HG02678 (cell line): ENCODE measurements around the gene PPM1N.

Experiments
- ATAC-seq: cut with Tn5 transposase; IDR thresholded peaks from one replicate; pipeline ENCODE4 v1.9.1; 2021; ENCODE audit warnings: mild to moderate bottlenecking, moderate library complexity; ENCODE audit not compliant: unreplicated experiment

PPM1N gene

GRCh38 chr19:45469945-45470761, 28.1 kb upstream of the PPM1N start:
- ATAC-seq: no peak

DNA sequence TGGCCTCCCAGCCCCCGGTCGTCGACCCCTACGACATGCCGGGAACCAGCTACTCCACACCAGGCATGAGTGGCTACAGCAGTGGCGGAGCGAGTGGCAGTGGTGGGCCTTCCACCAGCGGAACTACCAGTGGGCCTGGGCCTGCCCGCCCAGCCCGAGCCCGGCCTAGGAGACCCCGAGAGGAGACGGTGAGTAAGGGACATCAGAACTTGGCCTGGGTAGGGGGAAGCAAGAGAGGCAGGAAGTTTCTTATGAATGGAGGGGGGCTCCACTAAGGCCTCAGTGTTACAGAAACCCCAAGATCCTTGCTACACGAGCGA, 27.5 kb upstream of the PPM1N start:
- no peak for ATAC-seq

- ATAC-seq: no peak
Observed at GRCh38 chr19:45471111-45471930, 26.9 kb upstream of the PPM1N start.

- ATAC-seq: no peak
Observed at GRCh38 chr19:45471931-45472562, 26.2 kb upstream of the PPM1N start.

DNA sequence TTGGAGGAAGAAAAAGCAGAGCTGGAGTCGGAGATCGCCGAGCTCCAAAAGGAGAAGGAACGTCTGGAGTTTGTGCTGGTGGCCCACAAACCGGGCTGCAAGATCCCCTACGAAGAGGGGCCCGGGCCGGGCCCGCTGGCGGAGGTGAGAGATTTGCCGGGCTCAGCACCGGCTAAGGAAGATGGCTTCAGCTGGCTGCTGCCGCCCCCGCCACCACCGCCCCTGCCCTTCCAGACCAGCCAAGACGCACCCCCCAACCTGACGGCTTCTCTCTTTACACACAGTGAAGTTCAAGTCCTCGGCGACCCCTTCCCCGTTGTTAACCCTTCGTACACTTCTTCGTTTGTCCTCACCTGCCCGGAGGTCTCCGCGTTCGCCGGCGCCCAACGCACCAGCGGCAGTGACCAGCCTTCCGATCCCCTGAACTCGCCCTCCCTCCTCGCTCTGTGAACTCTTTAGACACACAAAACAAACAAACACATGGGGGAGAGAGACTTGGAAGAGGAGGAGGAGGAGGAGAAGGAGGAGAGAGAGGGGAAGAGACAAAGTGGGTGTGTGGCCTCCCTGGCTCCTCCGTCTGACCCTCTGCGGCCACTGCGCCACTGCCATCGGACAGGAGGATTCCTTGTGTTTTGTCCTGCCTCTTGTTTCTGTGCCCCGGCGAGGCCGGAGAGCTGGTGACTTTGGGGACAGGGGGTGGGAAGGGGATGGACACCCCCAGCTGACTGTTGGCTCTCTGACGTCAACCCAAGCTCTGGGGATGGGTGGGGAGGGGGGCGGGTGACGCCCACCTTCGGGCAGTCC, 25.5 kb upstream of the PPM1N start:
- ATAC-seq: no peak

DNA sequence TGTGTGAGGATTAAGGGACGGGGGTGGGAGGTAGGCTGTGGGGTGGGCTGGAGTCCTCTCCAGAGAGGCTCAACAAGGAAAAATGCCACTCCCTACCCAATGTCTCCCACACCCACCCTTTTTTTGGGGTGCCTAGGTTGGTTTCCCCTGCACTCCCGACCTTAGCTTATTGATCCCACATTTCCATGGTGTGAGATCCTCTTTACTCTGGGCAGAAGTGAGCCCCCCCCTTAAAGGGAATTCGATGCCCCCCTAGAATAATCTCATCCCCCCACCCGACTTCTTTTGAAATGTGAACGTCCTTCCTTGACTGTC, 24.9 kb upstream of the PPM1N start:
- ATAC-seq: no peak

- no peak for ATAC-seq
Observed at GRCh38 chr19:45473682-45474605, 24.3 kb upstream of the PPM1N start.

DNA sequence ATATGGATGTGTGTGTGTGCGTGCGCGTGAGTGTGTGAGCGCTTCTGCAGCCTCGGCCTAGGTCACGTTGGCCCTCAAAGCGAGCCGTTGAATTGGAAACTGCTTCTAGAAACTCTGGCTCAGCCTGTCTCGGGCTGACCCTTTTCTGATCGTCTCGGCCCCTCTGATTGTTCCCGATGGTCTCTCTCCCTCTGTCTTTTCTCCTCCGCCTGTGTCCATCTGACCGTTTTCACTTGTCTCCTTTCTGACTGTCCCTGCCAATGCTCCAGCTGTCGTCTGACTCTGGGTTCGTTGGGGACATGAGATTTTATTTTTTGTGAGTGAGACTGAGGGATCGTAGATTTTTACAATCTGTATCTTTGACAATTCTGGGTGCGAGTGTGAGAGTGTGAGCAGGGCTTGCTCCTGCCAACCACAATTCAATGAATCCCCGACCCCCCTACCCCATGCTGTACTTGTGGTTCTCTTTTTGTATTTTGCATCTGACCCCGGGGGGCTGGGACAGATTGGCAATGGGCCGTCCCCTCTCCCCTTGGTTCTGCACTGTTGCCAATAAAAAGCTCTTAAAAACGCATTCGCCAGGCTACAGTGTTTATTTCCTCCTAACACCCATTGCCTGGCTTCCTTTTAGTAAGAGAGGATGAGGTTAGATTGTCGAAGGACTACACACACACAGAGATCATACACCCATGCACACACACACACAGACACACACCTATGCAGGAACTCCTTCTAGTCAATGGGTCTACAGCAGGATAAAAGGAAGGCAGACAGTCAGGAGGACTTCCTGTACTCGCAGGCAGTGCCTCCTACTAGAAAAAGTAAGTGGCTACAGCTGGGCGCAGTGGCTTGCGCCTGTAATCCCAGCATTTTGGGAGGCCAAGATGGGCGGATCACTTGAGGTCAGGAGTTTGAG, 23.4 kb upstream of the PPM1N start:
- no peak for ATAC-seq

DNA sequence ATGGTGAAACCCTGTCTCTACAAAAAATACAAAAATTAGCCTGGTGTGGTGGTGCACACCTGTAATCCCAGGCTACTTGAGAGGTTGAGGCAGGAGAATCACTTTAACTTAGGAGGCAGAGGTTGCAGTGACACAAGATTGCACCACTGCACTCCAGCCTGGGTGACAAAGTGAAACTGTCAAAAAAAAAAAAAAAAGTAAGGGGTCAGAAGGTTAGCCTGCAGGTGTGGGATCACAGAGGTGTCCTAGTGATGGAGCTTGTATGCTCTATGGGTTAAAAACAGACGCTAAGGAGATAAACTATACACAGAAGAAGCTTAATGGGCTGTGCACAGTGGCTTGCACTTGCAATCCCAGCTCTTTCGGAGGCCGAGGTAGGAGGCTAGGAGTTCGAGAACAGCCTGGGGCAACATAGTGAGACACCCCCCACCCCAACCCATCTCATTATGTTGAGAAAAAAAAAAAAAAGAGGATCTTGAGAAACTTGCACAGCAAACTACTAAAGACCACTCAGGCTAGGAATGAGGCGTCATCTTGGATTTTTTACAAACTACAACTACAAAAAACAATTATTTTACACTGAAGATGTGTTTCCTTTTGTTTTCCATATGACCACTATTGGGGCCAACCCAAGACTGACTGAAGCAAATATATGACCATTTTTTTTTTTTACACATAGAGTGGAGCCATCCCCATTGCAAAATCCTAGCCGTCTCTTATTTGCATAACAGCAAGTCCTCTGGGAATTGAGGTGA, 22.5 kb upstream of the PPM1N start:
- no peak for ATAC-seq

GRCh38 chr19:45476304-45476703, 21.9 kb upstream of the PPM1N start:
- no peak for ATAC-seq

- ATAC-seq: no peak
Observed at GRCh38 chr19:45477186-45477585, 21.1 kb upstream of the PPM1N start.

DNA sequence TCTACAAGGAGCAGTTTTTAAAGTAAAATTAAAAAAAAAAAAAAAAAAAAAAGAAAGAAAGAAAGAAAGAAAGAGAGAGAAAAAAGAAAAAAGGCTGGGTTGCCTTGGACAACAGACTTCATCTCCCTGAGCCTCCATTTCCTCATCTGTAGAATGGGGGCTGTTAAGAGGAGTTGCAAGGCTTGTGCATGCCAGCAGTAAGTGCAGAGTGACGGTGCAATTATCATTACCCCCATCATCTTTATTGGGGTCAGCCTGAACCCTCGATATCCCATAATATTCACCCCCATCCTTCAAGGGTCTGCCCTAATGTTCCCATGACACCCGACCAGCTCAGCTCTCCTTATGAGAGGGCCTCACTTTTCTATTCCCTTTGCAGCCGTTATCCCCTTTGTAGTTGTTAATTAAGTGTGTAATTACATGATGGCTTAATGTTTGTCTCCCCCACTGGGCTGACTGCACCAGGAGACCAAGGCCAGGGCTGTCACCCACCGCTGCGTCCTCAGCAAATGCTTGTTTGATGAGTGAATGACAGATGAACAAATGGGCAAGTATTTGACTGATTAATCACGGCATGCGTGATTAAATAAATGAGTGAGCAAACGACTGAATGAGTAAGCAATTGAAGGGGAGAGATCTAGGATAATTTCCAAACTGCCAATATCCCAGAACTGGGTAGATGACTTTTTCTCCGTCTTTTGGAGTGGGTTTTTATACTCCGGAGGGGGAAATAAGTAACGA, 20.4 kb upstream of the PPM1N start:
- ATAC-seq: no peak

DNA sequence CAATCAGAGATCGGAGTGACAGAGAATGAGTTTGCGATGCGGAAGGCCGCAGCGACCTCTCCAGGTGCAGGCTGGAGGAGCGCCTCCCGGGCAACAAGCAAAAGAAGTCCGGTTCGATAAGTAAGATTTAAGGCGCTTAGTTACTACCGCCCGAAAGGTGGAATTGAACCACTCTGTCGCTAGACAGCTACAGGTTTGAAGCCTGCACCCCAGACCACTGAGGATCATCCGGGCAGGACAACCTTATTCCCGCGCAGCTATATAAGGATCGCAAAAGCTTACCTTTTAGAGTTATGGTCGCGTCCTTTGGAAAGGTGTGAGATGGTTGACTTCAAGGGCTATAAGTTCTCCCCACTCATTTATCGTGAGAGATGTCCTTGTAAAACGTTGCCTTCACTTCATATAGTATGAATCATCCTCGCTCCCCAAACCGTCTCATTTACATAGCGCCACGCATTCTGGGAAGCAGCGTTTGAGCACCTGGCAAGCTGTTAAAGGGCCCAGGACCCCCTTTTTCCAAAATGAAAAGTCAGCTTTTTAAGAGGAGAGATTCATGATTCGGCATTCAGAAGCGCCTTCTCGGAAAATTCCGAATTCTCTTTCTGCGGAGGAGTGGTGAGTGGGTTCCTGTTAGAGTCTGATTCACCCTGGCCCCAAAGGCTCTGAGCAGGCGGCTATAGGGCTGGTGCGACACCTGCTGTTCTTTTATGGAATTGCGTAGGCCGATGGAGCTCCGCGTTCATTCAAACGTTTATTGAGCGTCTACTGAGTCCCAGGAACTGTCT, 19.6 kb upstream of the PPM1N start:
- ATAC-seq: peak; percentile 82

- no peak for ATAC-seq
Observed at GRCh38 chr19:45483033-45483432, 15.2 kb upstream of the PPM1N start.

GRCh38 chr19:45484273-45484945, 13.8 kb upstream of the PPM1N start:
- ATAC-seq: no peak

- peak; percentile 95 for ATAC-seq
Observed at GRCh38 chr19:45485305-45486077, 12.8 kb upstream of the PPM1N start.
